ENCODE data around the gene SERPINA12.

DNA sequence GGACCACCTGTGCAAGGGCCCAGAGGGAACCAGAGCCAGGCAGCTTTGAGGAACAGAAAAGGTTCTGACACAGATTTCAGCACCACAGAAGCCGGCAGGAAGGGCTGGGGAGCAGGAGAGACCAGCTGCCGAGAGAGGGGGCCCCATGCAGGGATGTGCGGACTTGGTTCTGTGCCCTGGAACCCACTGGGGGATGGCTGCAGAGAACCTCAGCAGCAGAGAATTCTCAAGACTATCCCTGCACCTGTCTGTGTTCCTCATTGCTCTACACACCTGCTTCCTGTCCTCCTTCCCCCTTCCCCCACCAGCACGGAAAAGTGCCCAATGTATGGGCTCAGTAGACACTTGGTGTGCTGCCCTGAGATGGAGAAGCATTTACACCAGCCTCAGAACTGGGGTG, 36.4 kb downstream of the SERPINA12 start:
- TF ChIP-seq EZH2 (IDR thresholded peaks at IDR 0.05; ENCODE audit: low read depth, unreplicated experiment): no peak
- no peak for TF ChIP-seq EZH2phosphoT487 (IDR thresholded peaks at IDR 0.05; ENCODE audit: unreplicated experiment)
- TF ChIP-seq, protein P1, sequence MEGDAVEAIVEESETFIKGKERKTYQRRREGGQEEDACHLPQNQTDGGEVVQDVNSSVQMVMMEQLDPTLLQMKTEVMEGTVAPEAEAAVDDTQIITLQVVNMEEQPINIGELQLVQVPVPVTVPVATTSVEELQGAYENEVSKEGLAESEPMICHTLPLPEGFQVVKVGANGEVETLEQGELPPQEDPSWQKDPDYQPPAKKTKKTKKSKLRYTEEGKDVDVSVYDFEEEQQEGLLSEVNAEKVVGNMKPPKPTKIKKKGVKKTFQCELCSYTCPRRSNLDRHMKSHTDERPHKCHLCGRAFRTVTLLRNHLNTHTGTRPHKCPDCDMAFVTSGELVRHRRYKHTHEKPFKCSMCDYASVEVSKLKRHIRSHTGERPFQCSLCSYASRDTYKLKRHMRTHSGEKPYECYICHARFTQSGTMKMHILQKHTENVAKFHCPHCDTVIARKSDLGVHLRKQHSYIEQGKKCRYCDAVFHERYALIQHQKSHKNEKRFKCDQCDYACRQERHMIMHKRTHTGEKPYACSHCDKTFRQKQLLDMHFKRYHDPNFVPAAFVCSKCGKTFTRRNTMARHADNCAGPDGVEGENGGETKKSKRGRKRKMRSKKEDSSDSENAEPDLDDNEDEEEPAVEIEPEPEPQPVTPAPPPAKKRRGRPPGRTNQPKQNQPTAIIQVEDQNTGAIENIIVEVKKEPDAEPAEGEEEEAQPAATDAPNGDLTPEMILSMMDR (conservative IDR thresholded peaks at IDR 0.05; ENCODE audit: low read depth in 2 of 2): no peak
- TF ChIP-seq POLR2AphosphoS5 (IDR thresholded peaks at IDR 0.05; ENCODE audit: low read depth): no peak
- TF ChIP-seq JUNB (IDR thresholded peaks at IDR 0.05; ENCODE audit: unreplicated experiment): no peak
- TF ChIP-seq CREB1 (CRISPR knock-in tag; IDR thresholded peaks at IDR 0.05; ENCODE audit: low read depth): no peak
- TF ChIP-seq, protein P2, sequence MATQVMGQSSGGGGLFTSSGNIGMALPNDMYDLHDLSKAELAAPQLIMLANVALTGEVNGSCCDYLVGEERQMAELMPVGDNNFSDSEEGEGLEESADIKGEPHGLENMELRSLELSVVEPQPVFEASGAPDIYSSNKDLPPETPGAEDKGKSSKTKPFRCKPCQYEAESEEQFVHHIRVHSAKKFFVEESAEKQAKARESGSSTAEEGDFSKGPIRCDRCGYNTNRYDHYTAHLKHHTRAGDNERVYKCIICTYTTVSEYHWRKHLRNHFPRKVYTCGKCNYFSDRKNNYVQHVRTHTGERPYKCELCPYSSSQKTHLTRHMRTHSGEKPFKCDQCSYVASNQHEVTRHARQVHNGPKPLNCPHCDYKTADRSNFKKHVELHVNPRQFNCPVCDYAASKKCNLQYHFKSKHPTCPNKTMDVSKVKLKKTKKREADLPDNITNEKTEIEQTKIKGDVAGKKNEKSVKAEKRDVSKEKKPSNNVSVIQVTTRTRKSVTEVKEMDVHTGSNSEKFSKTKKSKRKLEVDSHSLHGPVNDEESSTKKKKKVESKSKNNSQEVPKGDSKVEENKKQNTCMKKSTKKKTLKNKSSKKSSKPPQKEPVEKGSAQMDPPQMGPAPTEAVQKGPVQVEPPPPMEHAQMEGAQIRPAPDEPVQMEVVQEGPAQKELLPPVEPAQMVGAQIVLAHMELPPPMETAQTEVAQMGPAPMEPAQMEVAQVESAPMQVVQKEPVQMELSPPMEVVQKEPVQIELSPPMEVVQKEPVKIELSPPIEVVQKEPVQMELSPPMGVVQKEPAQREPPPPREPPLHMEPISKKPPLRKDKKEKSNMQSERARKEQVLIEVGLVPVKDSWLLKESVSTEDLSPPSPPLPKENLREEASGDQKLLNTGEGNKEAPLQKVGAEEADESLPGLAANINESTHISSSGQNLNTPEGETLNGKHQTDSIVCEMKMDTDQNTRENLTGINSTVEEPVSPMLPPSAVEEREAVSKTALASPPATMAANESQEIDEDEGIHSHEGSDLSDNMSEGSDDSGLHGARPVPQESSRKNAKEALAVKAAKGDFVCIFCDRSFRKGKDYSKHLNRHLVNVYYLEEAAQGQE (IDR thresholded peaks at IDR 0.05; ENCODE audit: unreplicated experiment): no peak
- no peak for TF ChIP-seq ZNF114 (CRISPR knock-in tag; IDR thresholded peaks at IDR 0.05)
- TF ChIP-seq, protein P3, sequence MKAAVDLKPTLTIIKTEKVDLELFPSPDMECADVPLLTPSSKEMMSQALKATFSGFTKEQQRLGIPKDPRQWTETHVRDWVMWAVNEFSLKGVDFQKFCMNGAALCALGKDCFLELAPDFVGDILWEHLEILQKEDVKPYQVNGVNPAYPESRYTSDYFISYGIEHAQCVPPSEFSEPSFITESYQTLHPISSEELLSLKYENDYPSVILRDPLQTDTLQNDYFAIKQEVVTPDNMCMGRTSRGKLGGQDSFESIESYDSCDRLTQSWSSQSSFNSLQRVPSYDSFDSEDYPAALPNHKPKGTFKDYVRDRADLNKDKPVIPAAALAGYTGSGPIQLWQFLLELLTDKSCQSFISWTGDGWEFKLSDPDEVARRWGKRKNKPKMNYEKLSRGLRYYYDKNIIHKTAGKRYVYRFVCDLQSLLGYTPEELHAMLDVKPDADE (IDR thresholded peaks at IDR 0.05): no peak
- no peak for TF ChIP-seq NANOG (IDR thresholded peaks at IDR 0.05; ENCODE audit: borderline replicate concordance)
- no peak for TF ChIP-seq ZNF331 (CRISPR knock-in tag; IDR thresholded peaks at IDR 0.05; ENCODE audit: low read depth)
